Fibroblast of lung (primary cell): ENCODE results near the gene GPRIN2.
"Not testable (repeated sequence)": the region's sequence is repeated elsewhere in the genome, so short reads cannot be mapped to it uniquely, and the experiment has no call there.

Experiments used
- CTCF ChIP-seq, 2 donors: IDR thresholded peaks in 1 of 2; conservative IDR thresholded peaks in 1 of 2; 1 replicate in 1 of 2; 2 replicates in 1 of 2; pipeline ENCODE4 v1.5.1; 2011 to 2012; ENCODE audit warnings: low read length in 2 of 2, control low read depth in 1 of 2, inconsistent platforms in 1 of 2, low read depth in 1 of 2, mild to moderate bottlenecking in 1 of 2
- EZH2 ChIP-seq: IDR thresholded peaks from 2 replicates; pipeline ENCODE4 v1.5.1; 2012; ENCODE audit warnings: low read length, control low read depth, mild to moderate bottlenecking; ENCODE audit errors: missing control alignments

- not testable (repeated sequence) for TF ChIP-seq CTCF (conservative IDR thresholded peaks at IDR 0.05 in 1 of 2, IDR thresholded peaks at IDR 0.05 in 1 of 2; ENCODE audit: low read depth in 1 of 2, low read length in 2 of 2); EZH2
Measured at GRCh38 chr10:46589589-46589988, 33.1 kb upstream of the GPRIN2 start.
